HCT116 (cell line): ENCODE measurements around the gene SNTG2. TPM values are rescaled to one million over a fixed set of nuclear protein-coding genes. Genes with fewer than 3 reads are reported as not detected.

Experiments used
- ATAC-seq: fragments of 200-7000 bp; cut with Tn5 transposase; 2 replicates; pipeline ENCODE4 v1.9.1; 2020; ENCODE audit warnings: mild to moderate bottlenecking, moderate library complexity
- BruUV-seq: library from RNA; stranded (reverse); fragments of 400-500 nt; replicated peaks from 2 replicates; lab custom pipeline; 2021; lab: Mats Ljungman, UMichigan
- CTCF ChIA-PET: fragments of 300-600 bp; sonication (Branson Sonifier 250); formaldehyde crosslinking; loops from one replicate; lab custom pipeline; 2021; ENCODE audit warnings: antibody characterized with exemption; lab: Charles Lee
- POLR2A ChIA-PET: fragments of 300-600, 350-600 bp; sonication (Branson Sonifier 250); formaldehyde crosslinking; loops from one replicate; lab custom pipeline; 2021; ENCODE audit warnings: antibody characterized with exemption; lab: Charles Lee
- RAD21 ChIA-PET, 2 experiments: fragments of 300-600 bp; sonication (Branson Sonifier 250); formaldehyde crosslinking; loops; one replicate each; lab custom pipeline; 2023; ENCODE audit warnings: low total read pairs in 2 of 2; ENCODE audit not compliant: uncharacterized antibody in 2 of 2, unreplicated experiment in 2 of 2, low non-redundant PET in 1 of 2; lab: Charles Lee
- DNase-seq: peaks from one replicate; pipeline ENCODE4 v3.0.0-alpha.2; 2010; ENCODE audit warnings: low read depth, low spot score
- H2AFZ ChIP-seq: fragments of 200-600 bp; shearing (Covaris generic), sonication (generic); 2 replicates; pipeline ENCODE4 v1.6.1; 2017; ENCODE audit warnings: low read depth, mixed run types, mixed read lengths, antibody characterized with exemption, low read length; ENCODE audit not compliant: poor library complexity, severe bottlenecking
- H3K27ac ChIP-seq: 2 replicates; pipeline ENCODE4 v1.5.1; 2012; ENCODE audit warnings: low read depth, low read length
- H3K27me3 ChIP-seq: fragments of 200-600 bp; sonication (generic); 2 replicates; pipeline ENCODE4 v1.6.1; 2016; ENCODE audit warnings: mixed run types, low read length, mixed read lengths; ENCODE audit not compliant: insufficient read depth
- H3K36me3 ChIP-seq, 2 experiments: fragments of 200-500 bp in 1 of 2; fragments of 200-600 bp in 1 of 2; sonication (Bioruptor generic) in 1 of 2; sonication (generic) in 1 of 2; 2 replicates each; pipeline versions ENCODE4 v1.5.1 to v1.6.1; 2014 to 2016; ENCODE audit warnings: low read length in 2 of 2, inconsistent platforms in 1 of 2, mixed read lengths in 1 of 2, mixed run types in 1 of 2; ENCODE audit not compliant: insufficient read depth in 2 of 2, control insufficient read depth in 1 of 2
- H3K4me1 ChIP-seq, 2 experiments: fragments of 200-600 bp in 1 of 2; sonication (generic) in 1 of 2; 2 replicates each; pipeline versions ENCODE4 v1.5.1 to v1.6.1; 2012 to 2017; ENCODE audit warnings: low read length in 2 of 2, inconsistent platforms in 1 of 2, mild to moderate bottlenecking in 1 of 2, mixed read lengths in 1 of 2, mixed run types in 1 of 2, moderate library complexity in 1 of 2; ENCODE audit not compliant: insufficient read depth in 2 of 2, control insufficient read depth in 1 of 2
- H3K4me2 ChIP-seq: fragments of 200-600 bp; sonication (generic); 2 replicates; pipeline ENCODE4 v1.6.1; 2017; ENCODE audit warnings: mixed run types, low read length, mixed read lengths
- H3K4me3 ChIP-seq, 2 experiments: fragments of 200-600 bp in 1 of 2; sonication (generic) in 1 of 2; replicated peaks in 1 of 2; 2 replicates each; pipeline ENCODE4 v1.5.1; 2011 to 2016; ENCODE audit warnings: low read length in 2 of 2, control low read depth in 1 of 2, low read depth in 1 of 2, mild to moderate bottlenecking in 1 of 2, mixed read lengths in 1 of 2, mixed run types in 1 of 2
- H3K79me2 ChIP-seq: fragments of 200-600 bp; sonication (generic); 2 replicates; pipeline ENCODE4 v1.6.1; 2017; ENCODE audit warnings: mild to moderate bottlenecking, mixed run types, low read length, moderate library complexity, mixed read lengths; ENCODE audit not compliant: insufficient read depth
- H3K9ac ChIP-seq: fragments of 200-600 bp; sonication (generic); 2 replicates; pipeline ENCODE4 v1.6.1; 2016; ENCODE audit warnings: low read length, mixed read lengths
- H3K9me2 ChIP-seq: fragments of 200-600 bp; sonication (generic), shearing (Covaris generic); 2 replicates; pipeline ENCODE4 v1.6.1; 2017; ENCODE audit warnings: mixed run types, mild to moderate bottlenecking, moderate library complexity; ENCODE audit not compliant: insufficient read depth
- H3K9me3 ChIP-seq, 2 experiments: fragments of 200-500 bp in 1 of 2; fragments of 200-600 bp in 1 of 2; sonication (Bioruptor generic) in 1 of 2; sonication (generic) in 1 of 2; 2 replicates each; pipeline ENCODE4 v1.6.1; 2014 to 2017; ENCODE audit warnings: low read length in 2 of 2, mixed read lengths in 2 of 2, inconsistent platforms in 1 of 2, low read depth in 1 of 2, mild to moderate bottlenecking in 1 of 2, mixed run types in 1 of 2, moderate library complexity in 1 of 2; ENCODE audit not compliant: control insufficient read depth in 1 of 2, insufficient read depth in 1 of 2
- H4K20me1 ChIP-seq: fragments of 200-600 bp; sonication (generic), shearing (Covaris generic); 2 replicates; pipeline ENCODE4 v1.6.1; 2017; ENCODE audit warnings: mixed run types, mild to moderate bottlenecking, moderate library complexity; ENCODE audit not compliant: insufficient read depth
- CBX3 ChIP-seq: IDR thresholded peaks from 2 replicates; pipeline ENCODE4 v1.6.1; 2012; ENCODE audit warnings: low read depth
- CEBPB ChIP-seq: IDR thresholded peaks from 2 replicates; pipeline ENCODE4 v1.6.1; 2012; ENCODE audit warnings: low read depth
- JUND ChIP-seq: IDR thresholded peaks from 2 replicates; pipeline ENCODE4 v1.6.1; 2012
- POLR2A ChIP-seq: IDR thresholded peaks from 2 replicates; pipeline ENCODE4 v1.7.0; 2011; ENCODE audit warnings: borderline replicate concordance; ENCODE audit not compliant: insufficient read depth, insufficient read length; ENCODE audit errors: extremely low read depth
- POLR2AphosphoS5 ChIP-seq: IDR thresholded peaks from 2 replicates; pipeline ENCODE4 v1.6.1; 2011; ENCODE audit warnings: mild to moderate bottlenecking, low read depth, low read length, moderate library complexity
- RAD21 ChIP-seq: IDR thresholded peaks from 2 replicates; pipeline ENCODE4 v1.6.1; 2012; ENCODE audit warnings: low read depth, mild to moderate bottlenecking
- REST ChIP-seq: IDR thresholded peaks from 2 replicates; pipeline ENCODE4 v1.6.1; 2012; ENCODE audit warnings: low read depth
- SIN3A ChIP-seq: IDR thresholded peaks from 2 replicates; pipeline ENCODE4 v1.6.1; 2012; ENCODE audit warnings: low read depth
- SP1 ChIP-seq: IDR thresholded peaks from 2 replicates; pipeline ENCODE4 v1.6.1; 2012; ENCODE audit warnings: low read depth
- SRF ChIP-seq: IDR thresholded peaks from 2 replicates; pipeline ENCODE4 v1.6.1; 2012; ENCODE audit warnings: low read depth
- ZFX ChIP-seq: fragments of 450-650 bp; IDR thresholded peaks from 2 replicates; pipeline ENCODE4 v1.6.1; 2017
- ZNF274 ChIP-seq: fragments of 200-500 bp; sonication (Bioruptor generic); IDR thresholded peaks from 2 replicates; pipeline ENCODE4 v1.6.1; 2014; ENCODE audit warnings: mild to moderate bottlenecking, low read depth, low read length, inconsistent platforms
- intact Hi-C: fragments of 100-400 bp; cut with micrococcal nuclease; formaldehyde crosslinking; loops from 2 replicates; pipeline ENCODE4 v1.10.0; 2022
- total RNA-seq: library from RNA; stranded (reverse); gene quantifications from one replicate; pipeline ENCODE4 v1.2.1, GENCODE V29; 2021; ENCODE audit not compliant: unreplicated experiment

Gene SNTG2
- total RNA-seq, 1 experiment from 2014 or later: not detected

GRCh38 chr2:1299043-1299442 is 348.4 kb downstream of the SNTG2 start:
- Histone ChIP-seq H3K79me2 (no peaks in the 10 kb centered on the region), H3K27ac (no peak overlapping the region), H4K20me1 (no peaks in the 10 kb centered on the region), H3K9ac (no peak overlapping the region), H3K4me3 (no peak overlapping the region), H3K36me3 (no peaks in the 10 kb centered on the region), H2AFZ (no peak overlapping the region), H3K4me1 (no peaks in the 10 kb centered on the region), H3K27me3 (peaks cover 54% of the 10 kb centered on the region), H3K9me2 (no peaks in the 10 kb centered on the region), H3K9me3 (no peaks in the 10 kb centered on the region), H3K4me2 (no peak overlapping the region)
- DNase-seq: no peak
- CTCF ChIA-PET: no interaction called here
- ATAC-seq: no peak
- intact Hi-C loops: no loop called here
- RAD21 ChIA-PET: no interaction called here
- POLR2A ChIA-PET: no interaction called here
- TF ChIP-seq SP1 (no peak), SRF (no peak), RAD21 (no peak), CEBPB (no peak), POLR2A (no peak), REST (no peak), POLR2AphosphoS5 (no peak), CBX3 (no peak), SIN3A (no peak), ZNF274 (no peak), ZFX (no peak), JUND (no peak)
- no TSS peak for BruUV-seq
